B cell (primary cell): ENCODE results near the gene WDR4.

Experiments
- EZH2 ChIP-seq: IDR thresholded peaks from 2 replicates; pipeline ENCODE4 v1.6.1; 2012; ENCODE audit warnings: borderline replicate concordance, low read depth, mild to moderate bottlenecking, moderate library complexity, low read length; ENCODE audit not compliant: insufficient read depth, poor library complexity, severe bottlenecking
- TF ChIP-seq, protein P1 (sequence below): fragments of 200-600 bp; IDR thresholded peaks from one replicate; pipeline ENCODE4 v1.8.0; 2022; ENCODE audit warnings: antibody characterized with exemption, mild to moderate bottlenecking

DNA sequence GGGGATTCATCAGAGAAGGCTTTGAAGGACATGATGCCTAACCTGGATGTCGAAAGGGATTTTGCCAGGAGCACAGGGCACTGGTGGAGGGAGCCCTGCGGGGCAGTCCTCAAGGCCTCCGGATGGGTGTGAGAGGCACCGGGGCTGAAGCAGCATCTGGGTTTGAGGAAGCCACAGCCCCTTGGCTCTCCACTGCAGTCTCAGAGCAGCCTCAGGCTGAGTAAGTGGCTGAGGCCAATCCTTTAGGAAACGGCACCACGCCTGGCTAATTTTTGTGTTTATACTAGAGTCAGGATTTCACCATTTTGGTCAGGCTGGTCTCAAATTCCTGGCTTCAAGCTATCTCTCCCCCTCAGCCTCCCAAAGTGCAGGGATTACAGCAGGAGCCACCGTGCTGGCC lies 34.1 kb upstream of the WDR4 start:
- TF ChIP-seq, protein P1, sequence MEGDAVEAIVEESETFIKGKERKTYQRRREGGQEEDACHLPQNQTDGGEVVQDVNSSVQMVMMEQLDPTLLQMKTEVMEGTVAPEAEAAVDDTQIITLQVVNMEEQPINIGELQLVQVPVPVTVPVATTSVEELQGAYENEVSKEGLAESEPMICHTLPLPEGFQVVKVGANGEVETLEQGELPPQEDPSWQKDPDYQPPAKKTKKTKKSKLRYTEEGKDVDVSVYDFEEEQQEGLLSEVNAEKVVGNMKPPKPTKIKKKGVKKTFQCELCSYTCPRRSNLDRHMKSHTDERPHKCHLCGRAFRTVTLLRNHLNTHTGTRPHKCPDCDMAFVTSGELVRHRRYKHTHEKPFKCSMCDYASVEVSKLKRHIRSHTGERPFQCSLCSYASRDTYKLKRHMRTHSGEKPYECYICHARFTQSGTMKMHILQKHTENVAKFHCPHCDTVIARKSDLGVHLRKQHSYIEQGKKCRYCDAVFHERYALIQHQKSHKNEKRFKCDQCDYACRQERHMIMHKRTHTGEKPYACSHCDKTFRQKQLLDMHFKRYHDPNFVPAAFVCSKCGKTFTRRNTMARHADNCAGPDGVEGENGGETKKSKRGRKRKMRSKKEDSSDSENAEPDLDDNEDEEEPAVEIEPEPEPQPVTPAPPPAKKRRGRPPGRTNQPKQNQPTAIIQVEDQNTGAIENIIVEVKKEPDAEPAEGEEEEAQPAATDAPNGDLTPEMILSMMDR, result no peak
- no peak for TF ChIP-seq EZH2
